ENCODE measurements around the gene CACNA1B.
"Not testable (repeated sequence)": the region's sequence is repeated elsewhere in the genome, so short reads cannot be mapped to it uniquely, and the experiment has no call there.

Gene CACNA1B

GRCh38 chr9:137988701-137989100, 111.1 kb downstream of the CACNA1B start:
- DNase-seq: no peak

GRCh38 chr9:137989156-137989555, 111.6 kb downstream of the CACNA1B start:
- DNase-seq: no peak

GRCh38 chr9:137989999-137990715, 112.6 kb downstream of the CACNA1B start:
- no peak for DNase-seq

- DNase-seq: no peak
Observed at GRCh38 chr9:138003485-138004190, 126.1 kb downstream of the CACNA1B start.

- no peak for DNase-seq
Observed at GRCh38 chr9:138006576-138007233, 129.1 kb downstream of the CACNA1B start.

- no peak for DNase-seq
Observed at GRCh38 chr9:138007566-138007917, 130.0 kb downstream of the CACNA1B start.

GRCh38 chr9:138007918-138008841, 130.6 kb downstream of the CACNA1B start:
- no peak for DNase-seq

GRCh38 chr9:138009016-138009802, 131.6 kb downstream of the CACNA1B start:
- DNase-seq: no peak

- no peak for DNase-seq
Observed at GRCh38 chr9:138009803-138010690, 132.5 kb downstream of the CACNA1B start.

- no peak for DNase-seq
Observed at GRCh38 chr9:138010861-138011260, 133.3 kb downstream of the CACNA1B start.

GRCh38 chr9:138011951-138012500, 134.4 kb downstream of the CACNA1B start:
- no peak for DNase-seq

GRCh38 chr9:138013273-138013672, 135.7 kb downstream of the CACNA1B start:
- DNase-seq: no peak

- DNase-seq: no peak
Observed at GRCh38 chr9:138013836-138014562, 136.4 kb downstream of the CACNA1B start.

GRCh38 chr9:138014563-138014945, 137.0 kb downstream of the CACNA1B start:
- DNase-seq: no peak

GRCh38 chr9:138015021-138015829, 137.6 kb downstream of the CACNA1B start:
- DNase-seq: no peak

- no peak for DNase-seq
Observed at GRCh38 chr9:138016406-138017187, 139.0 kb downstream of the CACNA1B start.

GRCh38 chr9:138017200-138017599, 139.6 kb downstream of the CACNA1B start:
- DNase-seq: no peak

- not testable (repeated sequence) for DNase-seq
Observed at GRCh38 chr9:138019514-138019913, 141.9 kb downstream of the CACNA1B start.

Measured in NCI-H446 treated with DMSO at 0.1 percent for 48 hours (cell line).